ENCODE measurements around the gene CLMN. TPM values are rescaled to one million over a fixed set of nuclear protein-coding genes. Genes with fewer than 3 reads are reported as not detected.

Gene CLMN
- total RNA-seq, 2 experiments from 2014 or later: 0.27 to 0.67 TPM

GRCh38 chr14:95149441-95149840 is 170.3 kb downstream of the CLMN start:
- Mint-ChIP-seq H3K36me3 (ENCODE audit: low read depth) (peaks cover 43% of the 10 kb centered on the region), H3K27ac (no peak overlapping the region), H3K9me3 (peaks cover 5% of the 10 kb centered on the region), H3K27me3 (no peaks in the 10 kb centered on the region), H3K4me3 (no peak overlapping the region), H3K4me1 (ENCODE audit: low read depth) (peaks cover 90% of the 10 kb centered on the region)
- Histone ChIP-seq H3K4me3 (ENCODE audit: low read length) (no peak overlapping the region), H3K27ac (ENCODE audit: low read depth in 1 of 2, low read length in 2 of 2) (no peak overlapping the region), H3K36me3 (ENCODE audit: insufficient read depth, low read length) (peaks cover 10% of the 10 kb centered on the region), H3K27me3 (ENCODE audit: control insufficient read depth in 1 of 2, insufficient read depth in 2 of 2, low read length in 2 of 2) (no peaks in the 10 kb centered on the region), H3K4me1 (ENCODE audit: insufficient read depth, low read length) (peaks cover 14% of the 10 kb centered on the region), H3K9me3 (ENCODE audit: control insufficient read depth in 1 of 2, insufficient read depth in 1 of 2, low read length in 2 of 2) (peaks cover 3 to 6% of the 10 kb centered on the region in 2 experiments)
- ATAC-seq (ENCODE audit: poor library complexity): no peak
- intact Hi-C loops (cut with DNase I, micrococcal nuclease): loop anchor here in 1 of 2 experiments (2.0 kb wide), 1 partner anchor 21 kb away; no protein-coding TSS in a partner anchor
- ChIA-PET POLR2A (interaction anchor here (1.4 kb wide), 1 partner anchor 8 kb away, joined by 9 read pairs; the partner anchor contains the start of gene DICER1), CTCF (interaction anchor here (0.6 kb wide), 1 partner anchor 71 kb away, joined by 4 read pairs; no protein-coding TSS in a partner anchor)
- no peak for TF ChIP-seq CTCF (IDR thresholded peaks at IDR 0.05)
- no peak for DNase-seq

GRCh38 chr14:95147597-95147996 is 172.1 kb downstream of the CLMN start:
- Mint-ChIP-seq H3K36me3 (ENCODE audit: low read depth) (peaks cover 53% of the 10 kb centered on the region), H3K4me3 (no peak overlapping the region), H3K27me3 (no peaks in the 10 kb centered on the region), H3K9me3 (peaks cover 5% of the 10 kb centered on the region), H3K4me1 (ENCODE audit: low read depth) (peaks cover 94% of the 10 kb centered on the region), H3K27ac (no peak overlapping the region)
- Histone ChIP-seq H3K27ac (ENCODE audit: low read depth in 1 of 2, low read length in 2 of 2) (no peak overlapping the region), H3K4me3 (ENCODE audit: low read length) (no peak overlapping the region), H3K36me3 (ENCODE audit: insufficient read depth, low read length) (peaks cover 10% of the 10 kb centered on the region), H3K9me3 (ENCODE audit: control insufficient read depth in 1 of 2, insufficient read depth in 1 of 2, low read length in 2 of 2) (peaks cover 4 to 6% of the 10 kb centered on the region in 2 experiments), H3K4me1 (ENCODE audit: insufficient read depth, low read length) (peaks cover 12% of the 10 kb centered on the region), H3K27me3 (ENCODE audit: control insufficient read depth in 1 of 2, insufficient read depth in 2 of 2, low read length in 2 of 2) (no peaks in the 10 kb centered on the region)
- ChIA-PET CTCF (no interaction called here), POLR2A (no interaction called here)
- no peak for DNase-seq
- intact Hi-C loops (cut with DNase I, micrococcal nuclease): no loop called here
- no peak for TF ChIP-seq CTCF (IDR thresholded peaks at IDR 0.05)
- ATAC-seq (ENCODE audit: poor library complexity): no peak

GRCh38 chr14:95146079-95146771 is 173.5 kb downstream of the CLMN start:
- ATAC-seq (ENCODE audit: poor library complexity) (no peak), DNase-seq (peak in 2 of 14 experiments; percentile 15 to 18)
- peaks cover 56% of the 10 kb centered on the region for H3K36me3 Mint-ChIP-seq (ENCODE audit: low read depth)
- Histone ChIP-seq H3K9me3 (ENCODE audit: control insufficient read depth in 1 of 2, insufficient read depth in 1 of 2, low read length in 2 of 2) (peaks cover 4 to 6% of the 10 kb centered on the region in 2 experiments), H3K36me3 (ENCODE audit: insufficient read depth, low read length) (peaks cover 10% of the 10 kb centered on the region), H3K27ac (ENCODE audit: low read depth in 1 of 2, low read length in 2 of 2) (no peak overlapping the region), H3K27me3 (ENCODE audit: control insufficient read depth in 1 of 2, insufficient read depth in 2 of 2, low read length in 2 of 2) (no peaks in the 10 kb centered on the region), H3K4me3 (ENCODE audit: low read length) (no peak overlapping the region), H3K4me1 (ENCODE audit: insufficient read depth, low read length) (peaks cover 12% of the 10 kb centered on the region)
- intact Hi-C loops (cut with DNase I, micrococcal nuclease): no loop called here
- CTCF ChIA-PET: no interaction called here
- H3K27me3 Mint-ChIP-seq: no peaks in the 10 kb centered on the region
- POLR2A ChIA-PET: no interaction called here
- TF ChIP-seq CTCF (IDR thresholded peaks at IDR 0.05): no peak
- no peak overlapping the region for H3K4me3 Mint-ChIP-seq
- H3K27ac Mint-ChIP-seq: no peak overlapping the region
- H3K4me1 Mint-ChIP-seq (ENCODE audit: low read depth): peaks cover 94% of the 10 kb centered on the region
- peaks cover 5% of the 10 kb centered on the region for H3K9me3 Mint-ChIP-seq
